GM19397 (cell line): ENCODE measurements around the gene SPDYE2B.
"Not testable (repeated sequence)": the region's sequence is repeated elsewhere in the genome, so short reads cannot be mapped to it uniquely, and the experiment has no call there.

Experiments
- ATAC-seq: cut with Tn5 transposase; IDR thresholded peaks from one replicate; pipeline ENCODE4 v1.9.1; 2021; ENCODE audit warnings: mild to moderate bottlenecking, moderate library complexity; ENCODE audit not compliant: unreplicated experiment

The SPDYE2B gene, protein sequence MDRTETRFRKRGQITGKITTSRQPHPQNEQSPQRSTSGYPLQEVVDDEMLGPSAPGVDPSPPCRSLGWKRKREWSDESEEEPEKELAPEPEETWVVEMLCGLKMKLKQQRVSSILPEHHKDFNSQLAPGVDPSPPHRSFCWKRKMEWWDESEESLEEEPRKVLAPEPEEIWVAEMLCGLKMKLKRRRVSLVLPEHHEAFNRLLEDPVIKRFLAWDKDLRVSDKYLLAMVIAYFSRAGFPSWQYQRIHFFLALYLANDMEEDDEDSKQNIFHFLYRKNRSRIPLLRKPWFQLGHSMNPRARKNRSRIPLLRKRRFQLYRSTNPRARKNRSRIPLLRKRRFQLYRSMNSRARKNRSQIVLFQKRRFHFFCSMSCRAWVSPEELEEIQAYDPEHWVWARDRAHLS

GRCh38 chr7:102649924-102650323 lies at the start of gene SPDYE2B:
TSS of gene SPDYE2B (plus strand) at chr7:102650319. CDS start at chr7:102652349, 2,030 bp downstream.
- ATAC-seq, result not testable (repeated sequence)

DNA sequence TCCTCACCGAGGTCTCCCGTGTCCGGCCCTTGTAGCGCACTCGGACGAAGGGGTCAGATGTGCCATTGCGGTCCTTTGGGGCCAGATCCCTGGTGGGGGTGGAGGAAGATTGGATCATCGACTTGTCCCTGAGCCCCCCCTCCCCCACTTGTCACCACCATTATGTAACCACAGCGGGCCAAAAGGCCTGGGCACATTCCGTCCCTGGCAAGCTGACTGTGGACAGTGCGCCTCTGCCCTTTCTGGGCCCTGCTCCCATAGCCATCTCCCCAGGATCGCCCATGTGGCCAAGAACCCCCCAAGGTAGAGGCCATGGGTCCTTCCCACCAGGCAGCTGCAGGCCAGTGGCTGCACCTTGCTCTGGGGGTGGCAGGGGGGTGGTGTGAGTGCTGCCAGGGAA lies 47.8 kb upstream of the SPDYE2B start:
- ATAC-seq, result not testable (repeated sequence)

- ATAC-seq, result not testable (repeated sequence)
Observed at GRCh38 chr7:102604431-102605145, 45.5 kb upstream of the SPDYE2B start.

GRCh38 chr7:102606848-102607247 lies 43.3 kb upstream of the SPDYE2B start:
- ATAC-seq, result not testable (repeated sequence)

DNA sequence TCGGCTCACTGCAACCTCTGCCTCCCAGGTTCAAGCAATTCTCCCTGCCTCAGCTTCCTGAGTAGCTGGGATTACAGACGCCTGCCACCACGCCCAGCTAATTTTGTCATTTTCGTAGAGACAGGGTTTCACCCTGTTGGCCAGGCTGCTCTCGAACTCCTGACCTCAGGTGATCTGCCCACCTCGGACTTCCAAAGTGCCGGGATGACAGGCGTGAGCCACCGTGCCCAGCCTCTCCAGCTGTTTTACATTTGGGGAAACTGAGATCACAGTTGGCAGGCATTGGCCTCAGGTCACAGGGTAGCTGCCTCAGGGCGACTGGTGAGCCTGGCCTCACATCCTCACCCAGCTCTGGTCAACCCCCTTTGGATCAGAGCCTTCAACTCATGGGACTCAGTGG lies 40.4 kb upstream of the SPDYE2B start:
- ATAC-seq, result not testable (repeated sequence)

DNA sequence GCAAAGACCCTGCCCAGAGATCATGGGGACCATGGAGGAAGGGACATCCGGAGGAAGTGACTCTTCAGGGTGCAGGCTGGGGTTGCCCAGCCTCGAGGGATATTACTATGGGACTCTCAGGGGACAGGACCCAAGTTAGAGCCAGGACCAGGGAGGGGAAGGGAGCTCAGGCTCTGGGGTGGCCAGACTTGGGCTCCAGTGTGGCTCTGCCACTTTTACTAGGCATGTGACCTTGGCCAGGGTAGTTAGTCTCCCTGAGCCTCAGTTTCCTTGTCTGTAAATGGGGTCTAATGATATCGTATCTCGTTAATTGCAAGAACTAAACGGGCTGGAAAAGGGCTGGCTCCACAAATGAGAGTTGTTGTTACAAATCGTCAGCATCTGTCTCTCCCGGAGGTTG lies 39.7 kb upstream of the SPDYE2B start:
- ATAC-seq, result not testable (repeated sequence)

- ATAC-seq, result peak; percentile 36
Observed at GRCh38 chr7:102611013-102611674, 39.0 kb upstream of the SPDYE2B start.

DNA sequence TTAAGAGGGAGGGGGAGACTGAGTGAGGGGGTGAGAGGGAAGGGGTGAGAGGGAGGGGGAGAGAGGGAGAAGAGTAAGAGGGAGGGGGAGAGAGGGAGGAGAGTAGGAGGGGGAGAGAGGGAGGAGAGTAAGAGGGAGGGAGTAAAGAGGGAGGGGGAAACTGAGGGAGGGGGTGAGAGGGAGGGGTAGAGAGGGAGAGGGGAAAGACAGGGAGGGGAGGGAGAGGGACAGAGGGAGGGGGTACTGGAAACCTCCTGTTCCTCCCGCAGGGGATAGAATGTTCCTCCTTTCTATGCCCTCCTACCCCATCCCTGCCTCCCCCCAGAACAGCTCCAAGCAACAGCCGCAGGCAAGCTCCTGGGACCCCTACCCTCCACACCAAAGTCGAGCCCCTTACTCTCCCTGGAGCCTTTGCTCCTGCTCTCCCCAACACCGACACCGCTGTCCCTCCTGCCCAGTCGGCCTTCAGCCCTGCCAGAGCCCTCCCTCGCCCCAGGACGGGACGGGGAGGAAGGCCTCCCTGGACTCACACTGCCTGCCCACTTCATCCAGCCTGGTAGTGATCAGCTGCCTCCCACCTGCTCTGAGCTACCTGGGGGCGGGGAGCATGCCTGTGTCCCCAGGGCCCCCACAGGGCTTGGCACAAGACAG lies 38.3 kb upstream of the SPDYE2B start:
- not testable (repeated sequence) for ATAC-seq

DNA sequence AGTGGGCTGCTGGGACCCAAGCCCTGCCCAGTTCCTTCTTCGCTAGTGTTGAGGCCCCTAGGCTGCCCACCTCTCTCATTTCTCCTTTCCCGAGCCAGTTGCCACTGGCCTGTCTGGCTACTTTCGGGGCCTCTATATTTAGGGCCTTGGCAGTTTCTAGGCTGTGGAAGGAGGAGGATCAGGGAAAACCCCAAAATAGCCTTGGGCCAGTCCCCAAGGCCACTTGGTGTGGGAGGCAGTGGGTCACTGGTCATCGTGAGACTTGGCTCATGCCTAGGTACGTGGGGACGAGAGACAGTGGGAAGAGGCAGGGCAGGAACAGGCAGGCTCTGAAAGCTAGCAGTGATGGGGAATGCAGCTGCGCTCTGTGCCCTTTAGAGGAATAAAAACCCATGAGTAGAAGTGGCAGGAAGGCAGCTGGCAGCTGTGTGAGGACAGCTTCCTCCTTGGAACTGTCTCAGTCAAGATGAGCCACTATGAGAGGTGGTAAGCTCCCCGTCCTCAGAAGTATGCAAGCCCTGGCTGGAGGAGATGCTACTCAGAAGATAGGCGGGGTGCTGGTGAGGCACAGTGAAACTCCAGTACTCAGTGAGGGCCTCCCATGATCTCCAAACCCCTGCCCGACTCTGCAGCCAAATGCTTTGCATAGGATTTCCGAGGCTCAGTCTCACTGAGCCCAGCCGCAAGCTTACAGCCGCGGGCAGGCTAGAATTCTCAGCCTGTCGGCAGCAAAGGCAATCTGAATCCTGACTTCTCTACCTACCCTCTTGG lies 36.4 kb upstream of the SPDYE2B start:
- ATAC-seq, result peak; percentile 51

GRCh38 chr7:102614346-102614697 lies 35.8 kb upstream of the SPDYE2B start:
- peak; percentile 10 for ATAC-seq

GRCh38 chr7:102614873-102615272 lies 35.2 kb upstream of the SPDYE2B start:
- ATAC-seq, result not testable (repeated sequence)

GRCh38 chr7:102615930-102616329 lies 34.2 kb upstream of the SPDYE2B start:
- ATAC-seq, result not testable (repeated sequence)

- ATAC-seq, result peak; percentile 82
Observed at GRCh38 chr7:102616507-102617125, 33.5 kb upstream of the SPDYE2B start, which contains the start of gene RASA4. TSS of gene RASA4 (minus strand) at chr7:102616756. CDS start at chr7:102616689, 67 bp downstream.

DNA sequence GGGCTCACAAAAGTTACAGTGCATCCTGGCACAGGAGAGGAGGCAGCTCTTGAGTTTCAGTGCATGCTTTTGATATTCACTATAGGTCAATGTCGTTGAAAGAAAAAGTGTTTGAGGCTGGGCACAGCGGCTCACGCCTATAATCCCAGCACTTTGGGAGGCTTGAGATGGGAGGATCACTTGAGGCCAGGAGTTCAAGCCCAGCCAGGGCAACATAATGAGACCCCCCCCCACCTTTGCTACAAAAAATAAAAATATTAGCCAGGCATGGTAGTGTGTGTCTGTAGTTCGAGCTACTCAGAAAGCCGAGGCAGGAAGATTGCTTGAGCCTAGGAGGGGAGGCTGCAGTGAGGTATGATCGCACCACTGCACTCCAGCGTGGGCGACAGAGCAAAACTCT lies 32.0 kb upstream of the SPDYE2B start:
- not testable (repeated sequence) for ATAC-seq

DNA sequence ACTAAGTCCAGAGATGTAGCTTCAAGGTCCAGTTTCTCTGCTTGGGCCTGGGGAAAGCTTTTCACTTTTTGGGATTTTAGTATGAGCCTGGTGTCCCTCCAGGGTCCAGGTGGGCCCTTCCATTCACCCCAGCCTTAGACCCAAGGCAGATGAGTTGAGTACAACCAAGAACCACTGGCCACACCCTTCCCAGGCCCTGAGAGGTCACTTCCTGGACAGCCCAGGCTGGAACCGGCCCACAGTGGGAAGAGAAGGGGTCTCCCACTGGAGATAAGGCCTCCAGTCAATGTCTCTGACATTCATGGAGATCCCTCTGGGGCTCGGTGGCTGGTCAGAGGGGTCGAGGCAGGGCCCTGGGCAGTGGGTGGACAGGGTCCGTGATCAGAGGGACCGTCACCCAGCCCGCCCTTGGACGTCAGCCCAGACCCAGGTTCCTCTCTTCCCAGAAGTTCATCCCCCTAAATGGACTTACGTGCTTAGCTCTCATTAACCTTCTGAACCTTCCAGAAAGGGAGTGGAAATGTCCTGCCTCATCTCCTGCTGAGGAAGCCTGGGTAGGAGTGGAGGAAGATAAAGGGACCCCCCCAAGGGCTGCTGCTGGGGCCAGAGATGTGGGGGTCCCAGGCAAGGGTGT lies 22.7 kb upstream of the SPDYE2B start:
- ATAC-seq, result not testable (repeated sequence)

DNA sequence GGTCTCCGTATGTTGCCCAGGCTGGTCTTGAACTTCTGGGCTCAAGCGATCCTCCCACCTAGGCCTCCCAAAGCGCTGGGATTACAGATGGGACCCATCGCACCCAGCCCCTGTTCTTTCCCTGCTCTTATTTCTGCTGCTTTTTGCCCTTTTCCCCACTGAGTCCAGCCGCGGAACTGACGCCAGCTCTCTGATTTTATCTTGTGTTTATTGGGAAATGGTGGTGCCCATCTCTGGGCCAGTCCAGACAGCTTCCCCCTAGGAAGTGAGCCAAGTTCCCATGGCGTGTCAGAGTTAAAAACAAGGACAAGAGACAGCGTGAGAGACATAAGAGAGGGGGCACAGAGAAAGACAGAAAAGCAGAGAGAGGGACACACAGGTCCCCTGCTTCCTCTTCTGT lies 19.5 kb upstream of the SPDYE2B start:
- ATAC-seq, result not testable (repeated sequence)

- ATAC-seq, result not testable (repeated sequence)
Observed at GRCh38 chr7:102634299-102634698, 15.8 kb upstream of the SPDYE2B start.

DNA sequence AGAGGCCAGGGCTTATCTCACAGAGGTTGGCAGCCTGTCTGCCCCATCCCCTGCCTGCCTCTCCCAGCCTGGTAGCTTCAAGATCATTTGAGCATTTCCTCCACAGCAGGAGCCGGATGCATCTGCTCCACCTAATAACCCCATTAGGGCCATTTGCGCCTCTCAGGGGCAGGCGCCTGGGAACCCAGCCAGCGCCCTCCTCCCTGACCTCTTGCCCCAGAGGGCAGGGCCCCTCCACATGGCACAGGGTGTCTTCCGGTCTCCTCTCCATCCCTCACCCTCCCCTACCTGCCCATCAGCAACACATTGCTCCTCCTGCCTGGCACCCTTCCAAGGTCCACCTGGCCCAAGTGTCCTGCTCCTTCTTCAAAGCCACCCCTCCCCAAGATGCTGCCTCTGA lies 14.8 kb upstream of the SPDYE2B start:
- not testable (repeated sequence) for ATAC-seq

GRCh38 chr7:102636956-102637355 lies 13.2 kb upstream of the SPDYE2B start:
- not testable (repeated sequence) for ATAC-seq
